Right atrium auricular region (tissue), 2 donors: ENCODE measurements around the gene NCOA7. TPM values are rescaled to one million over a fixed set of nuclear protein-coding genes. Genes with fewer than 3 reads are reported as not detected.

ENCODE experiments used
- DNase-seq: peaks from one replicate; pipeline ENCODE4 v3.0.0-alpha.2; 2019; ENCODE audit warnings: low spot score
- H3K27ac ChIP-seq, 2 donors: fragments of 200-600 bp; sonication (generic); 1 replicate in 1 of 2; 2 replicates in 1 of 2; pipeline ENCODE4 v1.5.1; 2016 to 2019
- H3K27me3 ChIP-seq, 2 donors: fragments of 200-600 bp; sonication (generic); one replicate each; pipeline versions ENCODE4 v1.5.1 to v1.6.0; 2017 to 2019
- H3K36me3 ChIP-seq: fragments of 200-600 bp; sonication (generic); one replicate; pipeline ENCODE4 v1.5.1; 2016
- H3K4me1 ChIP-seq, 2 donors: fragments of 200-600 bp; sonication (generic); one replicate each; pipeline versions ENCODE4 v1.5.1 to v1.6.0; 2017 to 2019
- H3K4me3 ChIP-seq, 2 donors: fragments of 200-600 bp; sonication (generic); 1 replicate in 1 of 2; 2 replicates in 1 of 2; pipeline ENCODE4 v1.5.1; 2017 to 2019; ENCODE audit warnings: mild to moderate bottlenecking in 1 of 2, moderate library complexity in 1 of 2
- H3K9me3 ChIP-seq, 2 donors: fragments of 200-600 bp; sonication (generic); one replicate each; pipeline ENCODE4 v1.5.1; 2019
- total RNA-seq, 2 donors: library from RNA; depleted of rRNA; stranded (reverse); fragments of >200 nt; gene quantifications; one replicate each; pipeline ENCODE4 v1.1.0, GENCODE V29; 2016
- TF ChIP-seq, protein P1 (sequence below), 2 donors: fragments of 200-600 bp; sonication (generic); IDR thresholded peaks; one replicate each; pipeline ENCODE4 v1.5.1; 2019; ENCODE audit warnings: antibody characterized with exemption in 2 of 2

NCOA7 gene
- total RNA-seq, 2 donors from 2014 or later = 12.2 to 12.7 TPM

DNA sequence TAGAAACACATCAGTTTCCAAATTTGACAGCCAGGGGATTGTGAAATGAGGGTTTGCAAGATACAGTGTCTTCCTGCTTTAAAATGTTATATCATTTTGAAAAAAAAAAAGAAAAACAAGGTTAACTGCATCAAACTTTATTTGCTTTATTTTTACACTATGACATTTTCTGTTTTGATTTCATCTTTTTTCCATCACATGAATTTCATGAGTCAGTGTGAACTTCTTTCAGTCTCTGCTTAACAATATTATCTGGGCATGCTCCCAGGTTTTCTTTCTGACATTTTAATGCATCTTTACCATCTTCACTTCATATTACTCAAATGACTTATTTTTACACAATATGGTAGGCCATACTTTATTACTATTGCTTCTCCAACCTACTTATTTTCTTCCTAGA is 1.9 kb downstream of the NCOA7 start:
- TF ChIP-seq, protein P1, sequence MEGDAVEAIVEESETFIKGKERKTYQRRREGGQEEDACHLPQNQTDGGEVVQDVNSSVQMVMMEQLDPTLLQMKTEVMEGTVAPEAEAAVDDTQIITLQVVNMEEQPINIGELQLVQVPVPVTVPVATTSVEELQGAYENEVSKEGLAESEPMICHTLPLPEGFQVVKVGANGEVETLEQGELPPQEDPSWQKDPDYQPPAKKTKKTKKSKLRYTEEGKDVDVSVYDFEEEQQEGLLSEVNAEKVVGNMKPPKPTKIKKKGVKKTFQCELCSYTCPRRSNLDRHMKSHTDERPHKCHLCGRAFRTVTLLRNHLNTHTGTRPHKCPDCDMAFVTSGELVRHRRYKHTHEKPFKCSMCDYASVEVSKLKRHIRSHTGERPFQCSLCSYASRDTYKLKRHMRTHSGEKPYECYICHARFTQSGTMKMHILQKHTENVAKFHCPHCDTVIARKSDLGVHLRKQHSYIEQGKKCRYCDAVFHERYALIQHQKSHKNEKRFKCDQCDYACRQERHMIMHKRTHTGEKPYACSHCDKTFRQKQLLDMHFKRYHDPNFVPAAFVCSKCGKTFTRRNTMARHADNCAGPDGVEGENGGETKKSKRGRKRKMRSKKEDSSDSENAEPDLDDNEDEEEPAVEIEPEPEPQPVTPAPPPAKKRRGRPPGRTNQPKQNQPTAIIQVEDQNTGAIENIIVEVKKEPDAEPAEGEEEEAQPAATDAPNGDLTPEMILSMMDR (IDR thresholded peaks at IDR 0.05) = no peak
- no peaks in the 10 kb centered on the region for H3K9me3 ChIP-seq
- H3K4me3 ChIP-seq = no peak overlapping the region
- no peaks in the 10 kb centered on the region for H3K36me3 ChIP-seq
- H3K27me3 ChIP-seq = no peaks in the 10 kb centered on the region
- H3K4me1 ChIP-seq = peaks cover 0 to 45% of the 10 kb centered on the region in 2 donors
- DNase-seq = no peak
- H3K27ac ChIP-seq = peak overlapping the region; percentile 95

DNA sequence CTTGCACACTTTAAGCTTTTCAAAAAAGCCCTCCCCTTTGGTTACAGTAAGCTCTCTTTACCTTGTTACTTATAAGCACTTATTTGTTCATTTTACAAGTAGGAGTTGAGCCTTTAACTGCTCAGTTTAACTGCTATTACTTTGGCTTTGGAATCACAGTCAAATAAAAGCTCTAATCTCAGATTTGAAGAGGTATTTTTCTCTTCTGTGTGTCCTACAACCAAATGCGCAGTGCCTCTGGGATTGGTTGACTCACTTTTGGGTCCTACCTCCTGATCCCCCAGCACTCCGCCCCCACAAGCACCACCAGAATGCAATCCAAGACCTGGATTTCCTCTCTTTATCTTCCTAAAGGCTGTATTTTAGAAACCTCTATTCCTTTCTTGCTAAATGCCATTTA is 2.5 kb downstream of the NCOA7 start:
- H3K4me3 ChIP-seq = no peak overlapping the region
- no peaks in the 10 kb centered on the region for H3K9me3 ChIP-seq
- H3K27me3 ChIP-seq = no peaks in the 10 kb centered on the region
- TF ChIP-seq, protein P1 (IDR thresholded peaks at IDR 0.05) = no peak
- no peak for DNase-seq
- no peaks in the 10 kb centered on the region for H3K36me3 ChIP-seq
- peaks cover 0 to 45% of the 10 kb centered on the region in 2 donors for H3K4me1 ChIP-seq
- peak overlapping the region; percentile 32 to 46 for H3K27ac ChIP-seq

DNA sequence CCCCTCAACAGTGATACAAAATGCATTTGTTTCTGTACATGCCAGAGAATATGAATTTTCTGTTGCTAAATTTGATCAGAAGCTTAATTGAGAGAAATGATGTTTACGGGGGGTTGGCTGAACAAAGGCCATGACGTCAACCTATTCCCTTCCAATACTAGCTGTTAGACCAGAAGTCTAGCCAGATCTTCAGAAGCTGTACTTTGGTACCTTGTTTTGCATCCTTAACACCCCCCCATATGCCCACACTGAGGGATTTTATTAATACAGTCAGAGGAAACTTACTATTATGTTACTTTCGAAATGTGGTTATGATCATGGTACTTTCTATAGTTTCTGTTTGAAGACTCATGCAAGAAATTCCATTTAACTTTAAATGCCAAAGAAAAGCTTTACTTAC is 3.1 kb downstream of the NCOA7 start:
- Histone ChIP-seq H3K4me3 (no peak overlapping the region), H3K27me3 (no peaks in the 10 kb centered on the region), H3K9me3 (no peaks in the 10 kb centered on the region), H3K36me3 (no peaks in the 10 kb centered on the region), H3K27ac (peak overlapping the region; percentile 32 to 46), H3K4me1 (peaks cover 0 to 45% of the 10 kb centered on the region in 2 donors)
- TF ChIP-seq, protein P1 (IDR thresholded peaks at IDR 0.05) = no peak
- DNase-seq = no peak

DNA sequence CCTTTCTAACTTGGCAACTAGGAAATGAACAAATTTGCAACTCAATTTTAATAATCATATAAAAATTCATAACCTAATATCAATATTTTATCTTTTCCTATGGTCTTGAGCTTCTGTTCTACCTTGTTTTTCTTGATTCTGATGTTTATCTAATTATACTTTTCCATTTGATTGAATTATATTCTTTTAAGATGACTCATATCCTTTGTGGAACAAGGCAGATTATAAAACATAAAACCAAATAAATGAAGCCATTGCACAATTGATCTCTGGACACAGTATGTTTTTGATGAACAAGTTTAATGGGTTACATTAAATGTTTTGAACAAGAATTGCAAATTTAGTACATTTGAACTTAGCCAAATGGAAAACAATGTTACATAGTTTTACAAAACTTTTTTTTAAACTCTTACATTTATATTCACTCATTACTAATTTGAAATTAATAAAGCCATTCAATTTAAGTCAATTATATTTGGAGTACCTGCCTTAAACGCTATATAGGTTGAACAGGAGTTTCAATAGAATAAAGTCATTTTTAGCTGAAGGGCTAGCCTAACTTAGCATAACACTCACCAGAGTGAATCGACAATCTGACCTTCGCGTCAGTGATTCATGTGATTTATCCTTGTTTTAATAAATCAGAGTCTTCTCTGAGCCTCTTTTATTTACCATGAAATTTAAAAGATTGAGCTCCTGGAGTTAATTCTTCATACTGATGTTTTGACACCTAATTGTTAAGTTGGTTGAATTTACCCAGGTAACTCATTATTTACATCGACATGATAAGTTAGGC is 3.8 kb downstream of the NCOA7 start:
- DNase-seq = no peak
- peak overlapping the region; percentile 32 to 46 for H3K27ac ChIP-seq
- H3K27me3 ChIP-seq = no peaks in the 10 kb centered on the region
- H3K4me3 ChIP-seq = no peak overlapping the region
- TF ChIP-seq, protein P1 (IDR thresholded peaks at IDR 0.05) = no peak
- no peaks in the 10 kb centered on the region for H3K9me3 ChIP-seq
- no peaks in the 10 kb centered on the region for H3K36me3 ChIP-seq
- H3K4me1 ChIP-seq = peaks cover 0 to 38% of the 10 kb centered on the region in 2 donors

DNA sequence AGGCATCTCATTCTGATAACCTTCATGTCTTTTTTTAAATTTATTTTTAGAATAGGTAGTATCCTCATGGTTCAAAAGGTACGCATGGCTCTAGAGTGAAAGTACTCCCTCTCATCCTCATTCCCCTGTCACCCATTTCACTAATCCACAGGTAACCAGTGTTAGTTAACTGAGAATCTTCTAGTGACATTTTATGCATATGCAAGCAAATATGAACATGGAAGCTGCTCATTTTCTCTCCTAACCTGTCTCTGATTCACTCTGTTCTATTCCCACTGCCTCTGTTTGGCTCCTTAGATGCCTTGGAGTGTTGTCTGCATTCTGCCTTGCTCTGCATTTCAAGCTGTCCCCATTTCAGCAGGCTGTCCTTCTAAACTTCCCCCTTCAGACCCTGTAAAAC is 4.5 kb downstream of the NCOA7 start:
- no peak for DNase-seq
- no peaks in the 10 kb centered on the region for H3K9me3 ChIP-seq
- no peaks in the 10 kb centered on the region for H3K36me3 ChIP-seq
- H3K4me3 ChIP-seq = no peak overlapping the region
- no peaks in the 10 kb centered on the region for H3K27me3 ChIP-seq
- peaks cover 0 to 31% of the 10 kb centered on the region in 2 donors for H3K4me1 ChIP-seq
- no peak overlapping the region for H3K27ac ChIP-seq
- TF ChIP-seq, protein P1 (IDR thresholded peaks at IDR 0.05) = no peak
